Left lung (tissue), 10 donors: ENCODE data around the gene VMP1. TPM values are rescaled to one million over a fixed set of nuclear protein-coding genes. Genes with fewer than 3 reads are reported as not detected.

Experiments used
- ATAC-seq: fragments of 200-7000 bp; cut with Tn5 transposase; one replicate; pipeline ENCODE4 v1.9.1; 2020; ENCODE audit warnings: moderate library complexity
- DNase-seq, 4 donors: peaks; one replicate each; pipeline ENCODE4 v3.0.0-alpha.2; 2013 to 2020
- H3K27ac ChIP-seq, 2 donors: fragments of 200-600 bp; sonication (generic) in 1 of 2; one replicate each; pipeline versions ENCODE4 v1.5.0 to v1.8.0; 2020 to 2021
- H3K27me3 ChIP-seq, 2 donors: fragments of 200-600 bp; sonication (generic) in 1 of 2; one replicate each; pipeline versions ENCODE4 v1.5.0 to v1.8.0; 2020 to 2021
- H3K36me3 ChIP-seq, 2 donors: fragments of 200-600 bp; sonication (generic) in 1 of 2; one replicate each; pipeline versions ENCODE4 v1.5.0 to v1.8.0; 2020 to 2021
- H3K4me1 ChIP-seq, 2 donors: fragments of 200-600 bp; one replicate each; pipeline ENCODE4 v1.8.0; 2021
- H3K4me3 ChIP-seq, 2 donors: fragments of 200-600 bp; sonication (generic) in 1 of 2; one replicate each; pipeline versions ENCODE4 v1.5.0 to v1.8.0; 2020 to 2021; ENCODE audit warnings: mild to moderate bottlenecking in 1 of 2
- H3K9me3 ChIP-seq, 2 donors: fragments of 200-600 bp; sonication (generic) in 1 of 2; one replicate each; pipeline versions ENCODE4 v1.5.0 to v1.8.0; 2020 to 2021
- CTCF ChIP-seq, 2 donors: fragments of 200-600 bp; sonication (generic) in 1 of 2; IDR thresholded peaks; one replicate each; pipeline versions ENCODE4 v1.5.0 to v1.8.0; 2021; ENCODE audit warnings: antibody characterized with exemption in 2 of 2
- intact Hi-C, 2 donors: fragments of 100-400 bp; cut with DNase I; formaldehyde crosslinking; loops; one replicate each; pipeline versions ENCODE4 v1.11.2 to v1.14.2; 2022
- polyA plus RNA-seq, 6 donors: library from polyadenylated mRNA; unstranded; fragments of 120-200 nt; gene quantifications; one replicate each; pipeline ENCODE4 v1.2.1, GENCODE V29; 2013; ENCODE audit not compliant: insufficient read length in 6 of 6
- total RNA-seq, 2 donors: library from RNA; stranded (reverse); fragmentation: NEBNext Ultra II Directional; extraction: Animal tissue kit (Norgen Biotek cat#: 25700); gene quantifications; one replicate each; pipeline ENCODE4 v1.2.1, GENCODE V29; 2021
- donor health status: DM: no; HTN: yes; CAD: no.
- donor health status: DM: no; HTN: no; CAD: no.

The VMP1 gene
- total and polyA plus RNA-seq, 8 donors: 98.2 to 343 (median 127) TPM

GRCh38 chr17:59746849-59747445 lies 39.5 kb downstream of the VMP1 start:
- DNase-seq (peak in 1 of 4 donors; percentile 54), ATAC-seq (peak; percentile 90)
- no peaks in the 10 kb centered on the region for H3K27me3 ChIP-seq
- no peak overlapping the region for H3K27ac ChIP-seq
- peaks cover 0 to 9% of the 10 kb centered on the region in 2 donors for H3K4me1 ChIP-seq
- peaks cover 0 to 14% of the 10 kb centered on the region in 2 donors for H3K36me3 ChIP-seq
- H3K9me3 ChIP-seq: no peaks in the 10 kb centered on the region
- H3K4me3 ChIP-seq: no peak overlapping the region
- intact Hi-C loops: no loop called here
- TF ChIP-seq CTCF (IDR thresholded peaks at IDR 0.05): peak in 1 of 2 donors; percentile 44

DNA sequence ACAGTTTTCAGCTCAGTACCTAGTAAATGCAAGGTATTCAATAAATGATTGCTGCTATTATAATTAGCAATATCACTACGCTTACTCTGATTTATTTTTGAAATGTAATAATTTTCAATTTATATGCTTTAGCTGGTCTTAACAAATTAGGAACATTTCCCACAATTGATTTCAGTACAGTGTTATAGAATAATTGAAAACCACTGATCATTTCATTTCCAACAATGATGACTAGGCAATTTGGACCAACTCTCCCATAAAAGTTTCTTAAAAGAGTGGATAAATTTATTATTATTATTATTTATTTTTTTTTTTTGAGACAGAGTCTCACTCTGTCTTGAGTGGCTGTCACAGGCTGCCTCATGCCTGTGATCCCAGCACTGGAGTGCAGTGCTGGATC lies 41.1 kb downstream of the VMP1 start:
- no peak for TF ChIP-seq CTCF (IDR thresholded peaks at IDR 0.05)
- H3K9me3 ChIP-seq: no peaks in the 10 kb centered on the region
- no peaks in the 10 kb centered on the region for H3K36me3 ChIP-seq
- no peaks in the 10 kb centered on the region for H3K27me3 ChIP-seq
- no peak overlapping the region for H3K27ac ChIP-seq
- intact Hi-C loops: no loop called here
- H3K4me3 ChIP-seq: no peak overlapping the region
- peaks cover 0 to 25% of the 10 kb centered on the region in 2 donors for H3K4me1 ChIP-seq
- DNase-seq: no peak
- ATAC-seq: no peak

- H3K4me1 ChIP-seq: peaks cover 18 to 56% of the 10 kb centered on the region in 2 donors
- ATAC-seq: no peak
- no peaks in the 10 kb centered on the region for H3K9me3 ChIP-seq
- TF ChIP-seq CTCF (IDR thresholded peaks at IDR 0.05): no peak
- intact Hi-C loops: no loop called here
- no peaks in the 10 kb centered on the region for H3K36me3 ChIP-seq
- H3K27ac ChIP-seq: peak overlapping the region in 1 of 2 donors; percentile 41
- no peak for DNase-seq
- no peaks in the 10 kb centered on the region for H3K27me3 ChIP-seq
- no peak overlapping the region for H3K4me3 ChIP-seq
Observed at GRCh38 chr17:59751955-59752413, 44.5 kb downstream of the VMP1 start.

GRCh38 chr17:59752446-59752845 lies 45.0 kb downstream of the VMP1 start:
- peak overlapping the region in 1 of 2 donors; percentile 41 for H3K27ac ChIP-seq
- intact Hi-C loops: no loop called here
- TF ChIP-seq CTCF (IDR thresholded peaks at IDR 0.05): no peak
- no peaks in the 10 kb centered on the region for H3K36me3 ChIP-seq
- DNase-seq (no peak), ATAC-seq (no peak)
- no peaks in the 10 kb centered on the region for H3K9me3 ChIP-seq
- H3K4me3 ChIP-seq: no peak overlapping the region
- H3K27me3 ChIP-seq: no peaks in the 10 kb centered on the region
- H3K4me1 ChIP-seq: peaks cover 18 to 57% of the 10 kb centered on the region in 2 donors

DNA sequence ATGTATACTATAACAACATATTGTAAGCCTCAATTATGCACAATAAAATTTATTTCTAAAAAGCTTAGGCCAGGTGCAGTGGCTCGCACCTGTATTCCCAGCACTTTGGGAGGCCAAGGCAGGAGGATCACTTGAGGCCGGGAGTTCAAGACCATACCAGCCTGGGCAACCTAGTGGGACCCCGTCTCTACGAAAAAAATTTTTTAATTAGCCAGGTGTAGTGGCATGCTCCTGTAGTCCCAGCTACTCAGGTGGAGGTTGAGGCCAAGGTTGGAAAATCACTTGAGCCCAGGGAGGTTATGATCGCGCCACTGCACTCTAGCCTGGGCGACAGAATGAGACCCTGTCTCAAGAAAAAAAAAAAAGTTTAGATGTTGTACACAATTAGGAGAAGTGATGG lies 45.5 kb downstream of the VMP1 start:
- Histone ChIP-seq H3K27ac (peak overlapping the region; percentile 69 to 72), H3K4me1 (peaks cover 18 to 59% of the 10 kb centered on the region in 2 donors), H3K4me3 (no peak overlapping the region), H3K9me3 (no peaks in the 10 kb centered on the region), H3K27me3 (no peaks in the 10 kb centered on the region), H3K36me3 (no peaks in the 10 kb centered on the region)
- ATAC-seq: no peak
- no peak for TF ChIP-seq CTCF (IDR thresholded peaks at IDR 0.05)
- intact Hi-C loops: no loop called here
- DNase-seq: no peak
